ENCODE measurements around the gene GGPS1.
A peak's percentile ranks its signal among the peaks of the same experiment; 100 is the strongest.

The GGPS1 gene

DNA sequence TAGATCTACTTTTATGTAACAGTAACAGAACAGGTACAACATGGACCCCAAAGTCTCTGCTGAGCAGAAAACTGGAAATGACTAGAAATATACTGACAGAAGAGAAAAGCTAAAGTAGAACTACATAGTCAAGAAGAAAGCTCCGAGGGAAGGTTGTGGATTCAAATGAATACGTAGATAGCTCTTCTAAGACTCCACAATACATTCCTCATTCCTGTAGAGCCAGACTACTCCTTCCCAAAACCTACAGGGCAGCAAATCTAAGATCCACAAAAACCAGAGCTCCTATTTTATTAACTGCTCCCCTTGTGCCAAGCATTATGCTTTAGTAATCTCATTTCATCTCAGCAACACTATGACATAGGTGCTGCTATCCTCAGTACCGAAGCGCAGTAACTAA, 35.6 kb upstream of the GGPS1 start:
- H3K4me3 Mint-ChIP-seq: no peak overlapping the region
- H3K27me3 Mint-ChIP-seq (ENCODE audit: low read depth, poor library complexity): no peaks in the 10 kb centered on the region
- no peak for DNase-seq
- peaks cover 24% of the 10 kb centered on the region for H3K9me3 Mint-ChIP-seq
- no peak for TF ChIP-seq CTCF (IDR thresholded peaks at IDR 0.05)
- peaks cover 23% of the 10 kb centered on the region for H3K36me3 Mint-ChIP-seq (ENCODE audit: low read depth)
- H3K4me1 Mint-ChIP-seq: no peaks in the 10 kb centered on the region
- H3K27ac Mint-ChIP-seq: peak overlapping the region; percentile 92

GRCh38 chr1:235293322-235293942, 34.9 kb upstream of the GGPS1 start:
- Mint-ChIP-seq H3K36me3 (ENCODE audit: low read depth) (peaks cover 23% of the 10 kb centered on the region), H3K27me3 (ENCODE audit: low read depth, poor library complexity) (no peaks in the 10 kb centered on the region), H3K27ac (no peak overlapping the region), H3K4me1 (no peaks in the 10 kb centered on the region), H3K4me3 (no peak overlapping the region), H3K9me3 (peaks cover 27% of the 10 kb centered on the region)
- no peak for DNase-seq
- no peak for TF ChIP-seq CTCF (IDR thresholded peaks at IDR 0.05)

GRCh38 chr1:235295902-235296350, 32.4 kb upstream of the GGPS1 start:
- H3K4me1 Mint-ChIP-seq: no peaks in the 10 kb centered on the region
- peaks cover 36% of the 10 kb centered on the region for H3K9me3 Mint-ChIP-seq
- H3K27ac Mint-ChIP-seq: no peak overlapping the region
- H3K27me3 Mint-ChIP-seq (ENCODE audit: low read depth, poor library complexity): no peaks in the 10 kb centered on the region
- H3K4me3 Mint-ChIP-seq: no peak overlapping the region
- no peak for TF ChIP-seq CTCF (IDR thresholded peaks at IDR 0.05)
- DNase-seq: no peak
- peaks cover 33% of the 10 kb centered on the region for H3K36me3 Mint-ChIP-seq (ENCODE audit: low read depth)

- Mint-ChIP-seq H3K27ac (no peak overlapping the region), H3K27me3 (ENCODE audit: low read depth, poor library complexity) (no peaks in the 10 kb centered on the region), H3K4me1 (no peaks in the 10 kb centered on the region), H3K9me3 (peaks cover 43% of the 10 kb centered on the region), H3K36me3 (ENCODE audit: low read depth) (peaks cover 33% of the 10 kb centered on the region), H3K4me3 (no peak overlapping the region)
- TF ChIP-seq CTCF (IDR thresholded peaks at IDR 0.05): no peak
- DNase-seq: no peak
Observed at GRCh38 chr1:235296729-235297128, 31.6 kb upstream of the GGPS1 start.

- no peak overlapping the region for H3K27ac Mint-ChIP-seq
- peaks cover 34% of the 10 kb centered on the region for H3K36me3 Mint-ChIP-seq (ENCODE audit: low read depth)
- no peaks in the 10 kb centered on the region for H3K4me1 Mint-ChIP-seq
- no peak for DNase-seq
- peaks cover 43% of the 10 kb centered on the region for H3K9me3 Mint-ChIP-seq
- no peaks in the 10 kb centered on the region for H3K27me3 Mint-ChIP-seq (ENCODE audit: low read depth, poor library complexity)
- no peak overlapping the region for H3K4me3 Mint-ChIP-seq
- no peak for TF ChIP-seq CTCF (IDR thresholded peaks at IDR 0.05)
Observed at GRCh38 chr1:235297579-235297978, 30.8 kb upstream of the GGPS1 start.

DNA sequence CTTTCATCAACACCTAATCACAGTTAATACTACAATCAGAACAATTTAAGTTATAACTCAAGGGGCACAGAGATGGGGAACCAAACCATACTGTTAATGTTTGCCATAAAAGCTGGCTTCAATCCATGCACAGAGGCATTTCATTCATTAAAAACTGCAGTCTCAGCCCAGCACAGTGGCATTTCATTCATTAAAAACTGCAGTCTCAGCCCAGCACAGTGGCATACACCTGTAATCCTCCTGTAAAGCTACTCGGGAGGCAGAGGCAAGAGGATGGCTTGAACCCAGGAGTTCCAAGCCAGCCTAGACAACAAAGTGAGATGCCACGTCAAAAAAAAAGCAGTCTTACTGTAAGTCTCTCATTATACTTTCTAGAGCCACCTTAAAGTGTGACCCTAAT, 29.6 kb upstream of the GGPS1 start:
- no peak for TF ChIP-seq CTCF (IDR thresholded peaks at IDR 0.05)
- peaks cover 42% of the 10 kb centered on the region for H3K36me3 Mint-ChIP-seq (ENCODE audit: low read depth)
- no peak overlapping the region for H3K4me3 Mint-ChIP-seq
- no peak for DNase-seq
- H3K27me3 Mint-ChIP-seq (ENCODE audit: low read depth, poor library complexity): no peaks in the 10 kb centered on the region
- peaks cover 43% of the 10 kb centered on the region for H3K9me3 Mint-ChIP-seq
- no peak overlapping the region for H3K27ac Mint-ChIP-seq
- H3K4me1 Mint-ChIP-seq: no peaks in the 10 kb centered on the region
